NOMO-1 (cell line): Measurements from ENCODE around the gene CEBPB.
"Not testable (repeated sequence)": the region's sequence is repeated elsewhere in the genome, so short reads cannot be mapped to it uniquely, and the experiment has no call there.

ENCODE experiments used
- DNase-seq, 2 experiments: peaks; one replicate each; lab custom pipeline; 2025; ENCODE audit not compliant: unreplicated experiment in 2 of 2; lab: John Stamatoyannopoulos, UW

The CEBPB gene

DNA sequence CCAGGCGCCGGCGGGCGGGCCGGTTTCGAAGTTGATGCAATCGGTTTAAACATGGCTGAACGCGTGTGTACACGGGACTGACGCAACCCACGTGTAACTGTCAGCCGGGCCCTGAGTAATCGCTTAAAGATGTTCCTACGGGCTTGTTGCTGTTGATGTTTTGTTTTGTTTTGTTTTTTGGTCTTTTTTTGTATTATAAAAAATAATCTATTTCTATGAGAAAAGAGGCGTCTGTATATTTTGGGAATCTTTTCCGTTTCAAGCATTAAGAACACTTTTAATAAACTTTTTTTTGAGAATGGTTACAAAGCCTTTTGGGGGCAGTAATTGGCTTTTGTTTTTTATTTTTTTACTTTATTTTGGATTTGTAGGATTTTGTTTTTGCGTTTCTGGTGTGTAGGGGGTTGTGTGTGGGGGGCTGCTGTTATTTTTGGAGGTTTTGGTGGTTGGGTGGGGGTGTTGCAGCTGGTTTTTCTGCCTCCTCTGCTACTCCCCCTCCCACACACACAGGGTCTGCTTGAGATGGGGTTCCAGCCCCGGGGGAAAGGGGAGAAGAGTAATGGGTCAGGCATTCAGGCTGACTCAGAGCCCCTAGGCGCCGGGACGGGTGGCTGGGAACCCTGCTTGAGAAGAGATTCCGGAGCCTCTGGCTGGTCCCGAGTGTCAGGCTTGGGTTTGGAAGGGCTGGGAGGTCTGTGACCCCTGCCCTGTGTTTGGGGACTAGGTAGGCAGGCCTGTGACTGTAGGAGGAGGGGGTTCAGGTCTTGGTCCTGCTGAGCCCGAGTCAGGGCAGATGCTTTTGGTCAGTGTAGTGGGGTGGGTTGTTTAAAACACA, 2.0 kb downstream of the CEBPB start:
- DNase-seq: peak; percentile 91

DNA sequence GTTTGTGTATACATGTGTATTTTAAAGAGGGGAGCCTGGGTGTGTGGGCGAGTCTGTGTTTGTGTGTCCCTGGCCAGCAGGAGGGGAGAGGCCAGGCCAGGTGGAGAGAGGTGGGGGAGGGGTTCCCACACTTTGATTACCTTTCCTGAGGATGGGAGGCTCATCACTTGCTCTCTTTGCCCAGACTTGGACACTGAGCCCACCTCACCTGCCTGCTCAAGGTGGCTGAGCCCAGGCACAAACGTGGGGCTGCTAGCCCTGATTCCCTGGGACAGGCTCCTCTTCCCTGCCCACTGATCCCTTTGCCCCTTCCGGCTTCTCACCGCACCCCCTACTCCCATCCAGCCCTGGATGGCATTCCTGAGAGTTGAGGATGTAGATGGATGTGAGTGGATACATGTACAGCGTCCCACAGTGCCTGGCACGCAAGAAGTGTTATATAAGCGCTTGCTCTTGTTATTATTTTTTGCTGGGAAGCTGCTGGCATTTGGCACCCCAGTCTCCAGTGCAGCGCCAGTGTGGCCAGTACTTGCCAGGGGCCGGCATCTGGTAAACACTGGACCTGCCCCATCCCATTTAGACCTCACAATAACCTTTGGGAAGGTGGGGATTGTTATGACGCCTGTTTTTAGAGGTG, 2.7 kb downstream of the CEBPB start:
- DNase-seq: no peak

DNA sequence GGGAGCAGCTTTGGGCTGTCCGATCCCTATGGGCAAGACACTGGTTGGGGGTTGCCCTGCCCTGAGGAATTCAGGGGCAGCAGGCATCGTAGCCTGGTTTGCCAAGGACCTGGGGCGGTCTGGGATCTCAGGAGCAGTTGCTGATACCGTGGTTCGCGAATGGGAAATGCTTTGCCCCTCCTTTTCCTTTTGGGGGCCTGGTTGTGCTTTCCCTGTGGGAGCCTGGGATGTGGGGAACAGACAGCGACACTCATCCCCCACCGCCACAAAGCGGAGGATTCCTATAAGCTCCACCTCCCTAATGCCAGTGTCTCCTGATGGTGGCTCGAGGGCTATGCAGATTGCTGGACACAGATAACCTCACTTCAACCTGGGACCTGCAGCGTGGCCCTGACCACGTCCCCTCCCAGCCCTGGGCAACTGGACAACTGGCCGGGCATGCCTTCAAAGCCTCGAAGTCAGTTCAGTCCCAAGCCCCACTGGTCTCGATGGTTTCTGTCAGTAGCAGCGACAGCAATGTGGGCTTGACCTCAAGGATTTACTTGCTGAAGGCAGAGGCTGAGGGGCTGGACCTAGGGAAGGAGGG, 3.3 kb downstream of the CEBPB start:
- no peak for DNase-seq

DNA sequence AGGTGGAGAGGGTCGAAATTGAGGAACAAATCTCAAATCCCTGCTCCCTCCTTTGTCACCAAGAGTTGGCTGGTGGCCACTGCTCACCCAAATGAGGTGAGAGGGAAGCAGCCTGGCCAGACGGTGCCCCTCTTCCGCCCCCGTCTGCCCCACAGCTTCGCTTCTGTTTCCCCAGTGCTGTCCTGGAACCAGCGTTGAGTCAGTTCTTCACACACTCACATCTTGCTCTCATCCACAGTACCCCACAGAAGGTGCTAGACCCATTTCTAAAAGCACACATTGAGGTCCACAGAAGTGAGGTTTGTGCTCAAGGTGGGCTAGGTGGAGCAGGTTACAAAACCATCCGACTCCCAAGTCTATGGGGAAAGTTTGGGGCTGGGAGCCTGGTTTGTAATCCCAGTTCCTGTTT, 3.8 kb downstream of the CEBPB start:
- no peak for DNase-seq

DNA sequence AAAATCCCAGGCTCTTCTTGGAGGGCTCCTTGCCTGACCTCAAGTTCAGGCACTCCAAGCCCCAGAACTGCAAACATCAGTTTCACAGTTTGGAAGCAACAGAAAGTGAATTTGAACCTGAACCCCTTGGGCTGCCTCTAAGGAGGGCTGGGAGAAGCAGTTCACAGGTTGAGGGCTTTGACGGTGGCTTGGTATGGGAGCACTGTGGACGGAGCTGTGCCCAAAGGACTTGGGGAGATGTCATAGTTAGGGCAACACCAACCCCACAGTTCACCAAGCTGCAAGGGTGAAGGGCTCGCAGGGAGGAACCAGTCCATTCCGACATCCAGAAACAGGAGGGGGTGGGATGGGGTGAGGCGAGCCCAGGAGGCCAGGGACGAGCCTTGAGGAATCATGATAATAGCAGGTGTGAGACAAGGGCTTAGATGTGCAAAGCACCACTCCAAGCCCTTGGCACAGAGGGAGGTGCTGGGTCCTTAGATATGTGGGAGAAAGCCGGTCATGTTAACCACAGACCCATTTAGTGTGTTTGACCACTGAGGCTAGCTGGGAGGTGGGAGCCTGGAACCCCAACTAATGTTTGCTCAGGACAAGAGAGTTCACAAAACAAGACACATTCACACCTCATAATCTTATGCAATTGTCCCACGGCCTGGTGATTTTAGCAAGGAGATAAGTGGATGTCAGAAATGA, 4.3 kb downstream of the CEBPB start:
- DNase-seq: no peak

DNA sequence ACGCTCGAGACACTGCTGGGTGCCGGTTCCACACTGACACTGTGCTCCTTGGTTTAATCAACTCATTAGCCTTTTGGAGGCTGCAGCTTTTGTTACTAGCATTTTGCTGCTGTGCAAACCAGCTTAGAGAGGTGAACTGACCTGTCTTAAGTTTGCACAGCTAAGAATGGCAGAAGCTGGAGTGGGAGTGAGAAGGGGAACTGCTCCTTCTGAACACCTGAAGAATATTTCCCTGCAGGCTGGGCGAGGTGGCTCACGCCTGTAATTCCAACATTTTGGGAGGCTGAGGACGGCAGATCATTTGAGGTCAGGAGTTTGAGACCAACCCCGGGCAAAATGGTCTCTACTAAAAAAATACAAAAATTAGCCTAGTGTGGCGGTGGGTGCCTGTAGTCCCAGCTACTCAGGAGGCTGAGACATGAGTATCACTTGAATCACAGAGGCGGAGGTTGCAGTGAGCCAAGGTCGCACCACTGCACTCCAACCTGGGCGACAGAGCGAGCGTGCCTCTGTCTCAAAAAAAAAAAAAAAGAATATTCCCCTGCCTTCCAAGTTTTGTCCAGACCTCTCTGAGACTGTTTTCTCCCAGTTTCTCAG, 5.0 kb downstream of the CEBPB start:
- no peak for DNase-seq

DNA sequence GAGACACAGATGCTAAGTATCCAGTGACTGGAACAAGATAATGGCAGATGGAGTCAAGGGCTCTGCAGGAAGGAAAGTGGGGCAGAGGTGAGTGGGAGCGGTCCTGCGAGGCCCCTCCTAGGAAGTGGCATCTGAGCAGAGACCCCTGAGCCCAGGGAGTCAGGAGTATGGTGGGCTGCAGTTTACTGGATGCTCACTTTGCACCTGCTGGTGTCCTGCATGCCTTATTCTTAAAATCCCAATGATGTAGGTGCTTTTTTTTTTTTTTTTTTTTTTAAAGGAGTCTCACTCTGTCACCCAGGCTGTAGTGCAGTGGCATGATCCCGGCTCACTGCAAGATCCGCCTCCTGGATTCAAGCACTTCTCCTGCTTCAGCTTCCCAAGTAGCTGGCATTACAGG, 5.6 kb downstream of the CEBPB start:
- no peak for DNase-seq

DNA sequence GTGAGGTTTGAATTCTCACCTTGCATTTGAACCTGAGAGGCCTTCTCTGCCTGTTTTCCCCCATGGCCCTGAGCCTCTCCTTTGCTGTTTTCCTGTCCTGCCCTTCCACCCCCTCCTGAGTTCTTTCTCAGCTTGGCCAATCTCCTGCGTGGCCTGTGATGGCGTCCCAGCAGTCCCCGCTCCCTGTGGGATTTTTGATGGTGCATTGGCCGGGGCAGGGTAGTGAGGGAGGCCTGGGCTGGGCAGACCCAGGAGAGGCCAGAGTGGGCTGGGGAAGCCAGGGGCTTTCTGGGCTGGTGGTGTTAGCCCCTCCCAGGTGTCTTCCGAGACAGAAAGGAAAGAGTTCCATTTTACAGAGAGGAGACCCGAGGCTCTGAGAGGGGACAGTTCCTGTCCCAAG, 6.3 kb downstream of the CEBPB start:
- DNase-seq: no peak

DNA sequence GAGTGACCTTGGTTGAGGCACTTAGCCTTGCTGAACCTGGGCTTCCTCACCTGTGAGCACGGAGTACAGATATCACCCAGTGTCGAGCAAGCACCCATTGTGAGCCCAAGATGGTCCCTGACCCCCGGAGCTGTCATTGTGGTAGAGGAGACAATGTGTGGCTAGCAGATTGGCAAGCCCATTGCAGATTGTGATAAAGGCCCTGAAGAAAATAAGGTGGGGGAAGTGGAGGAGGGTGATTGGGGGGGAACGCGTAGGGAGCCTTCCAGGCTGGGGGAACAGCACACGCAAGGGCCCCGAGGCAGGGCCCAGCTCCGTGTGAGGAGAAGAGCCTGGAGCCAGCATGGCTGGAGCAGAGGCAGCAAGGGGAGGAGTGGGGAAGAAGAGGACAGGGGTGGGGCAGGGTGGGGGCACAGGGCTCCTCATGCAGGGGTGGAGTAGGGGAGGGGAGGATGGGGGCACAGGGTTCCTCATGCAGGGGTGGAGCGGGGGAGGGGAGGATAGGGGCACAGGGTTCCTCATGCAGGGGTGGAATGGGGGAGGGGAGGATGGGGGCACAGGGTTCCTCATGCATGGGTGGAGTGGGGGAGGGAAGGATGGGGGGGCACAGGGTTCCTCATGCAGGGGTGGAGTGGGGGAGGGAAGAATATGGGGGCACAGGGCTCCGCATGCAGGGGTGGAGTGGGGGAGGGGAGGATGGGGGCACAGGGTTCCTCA, 7.0 kb downstream of the CEBPB start:
- no peak for DNase-seq

DNA sequence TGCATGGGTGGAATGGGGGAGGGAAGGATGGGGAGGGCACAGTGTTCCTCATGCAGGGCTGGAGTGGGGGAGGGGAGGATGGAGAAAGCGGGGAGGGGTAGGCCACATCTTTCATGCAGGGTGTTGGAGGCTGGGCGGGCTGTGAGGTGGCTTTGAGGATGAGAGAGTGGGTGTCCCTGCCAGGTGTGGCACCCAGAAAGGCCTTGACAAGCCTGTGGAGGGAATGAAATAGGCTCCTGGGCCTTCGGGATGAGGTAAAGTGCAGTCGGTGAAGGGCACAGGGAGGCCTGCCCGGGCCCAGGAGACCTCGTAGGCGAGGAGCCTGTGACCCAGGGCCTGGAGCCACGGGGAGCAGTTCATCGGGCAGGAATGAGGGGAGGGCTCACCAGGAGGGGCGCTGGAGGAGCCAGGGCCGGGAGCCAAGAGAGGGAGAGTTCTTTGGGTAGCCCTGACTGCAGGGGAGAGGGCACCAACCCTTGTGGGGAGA, 7.6 kb downstream of the CEBPB start:
- DNase-seq: no peak

DNA sequence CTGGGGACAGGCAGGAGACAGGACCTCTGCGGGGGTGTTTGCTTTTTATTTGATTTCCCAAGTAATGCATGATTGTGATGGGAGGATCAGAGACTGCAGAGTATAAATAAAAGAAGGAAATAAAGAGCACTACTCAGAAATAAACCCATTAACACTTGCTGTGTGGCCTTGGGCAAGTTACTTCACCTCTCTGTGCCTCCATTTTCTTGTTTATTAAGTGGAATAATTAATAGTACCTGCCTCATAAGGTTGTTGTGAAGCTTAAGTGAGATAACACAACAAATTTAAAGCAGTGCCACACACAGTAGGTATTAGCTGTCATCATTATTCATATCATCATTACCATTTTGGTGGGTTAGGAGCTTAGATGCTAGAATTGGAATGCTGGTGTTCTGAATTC, 8.1 kb downstream of the CEBPB start:
- no peak for DNase-seq

DNA sequence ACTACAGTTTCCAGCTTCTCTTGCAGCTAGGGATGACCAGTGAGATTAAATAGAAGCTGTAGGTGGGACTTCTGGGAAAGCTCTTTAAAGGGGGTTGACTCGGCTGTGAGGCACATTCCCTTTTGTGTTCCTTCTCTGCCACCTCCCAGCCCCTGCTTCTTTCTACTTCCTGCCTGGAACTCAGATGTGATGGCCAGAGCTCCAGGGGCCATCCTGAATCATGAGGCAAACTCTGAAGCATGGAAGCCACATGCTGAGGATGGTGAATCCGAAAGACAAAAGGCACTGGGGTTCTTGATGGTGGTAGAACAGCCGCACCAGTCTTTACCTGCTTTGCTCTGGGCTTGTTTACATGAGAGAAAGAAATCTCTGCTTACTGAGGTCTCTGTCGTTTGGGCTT, 9.1 kb downstream of the CEBPB start:
- no peak for DNase-seq

DNA sequence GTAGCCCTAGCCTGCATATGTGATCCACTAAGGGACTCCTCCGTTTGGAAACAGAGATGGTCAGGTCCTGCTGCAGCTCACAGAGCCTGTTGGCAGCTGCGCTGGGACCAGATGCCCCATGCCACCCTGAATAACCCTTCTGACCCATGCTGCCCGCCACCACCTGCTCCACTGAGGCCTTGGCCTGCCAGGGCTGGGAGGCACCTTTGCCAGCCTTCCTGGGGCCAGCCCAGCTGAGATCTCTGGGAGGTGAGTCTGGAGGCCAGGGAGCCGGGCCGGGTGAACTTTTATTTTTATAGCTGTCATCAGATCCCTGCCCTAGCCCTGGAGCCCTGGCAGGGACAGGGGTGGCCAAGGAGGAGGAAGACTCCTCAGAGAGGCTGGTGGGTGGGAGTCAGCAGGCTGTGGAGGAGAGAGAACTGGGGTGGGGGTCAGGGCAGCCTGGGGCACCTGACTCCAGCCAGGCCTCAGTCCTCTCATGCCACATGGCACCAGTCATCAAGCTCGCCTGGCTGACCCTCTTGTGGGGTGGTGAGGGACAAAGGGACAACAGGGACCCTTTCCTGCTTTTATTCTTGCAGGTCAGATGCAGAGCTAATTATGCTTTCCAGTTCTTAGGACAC, 10.0 kb downstream of the CEBPB start:
- no peak for DNase-seq

DNA sequence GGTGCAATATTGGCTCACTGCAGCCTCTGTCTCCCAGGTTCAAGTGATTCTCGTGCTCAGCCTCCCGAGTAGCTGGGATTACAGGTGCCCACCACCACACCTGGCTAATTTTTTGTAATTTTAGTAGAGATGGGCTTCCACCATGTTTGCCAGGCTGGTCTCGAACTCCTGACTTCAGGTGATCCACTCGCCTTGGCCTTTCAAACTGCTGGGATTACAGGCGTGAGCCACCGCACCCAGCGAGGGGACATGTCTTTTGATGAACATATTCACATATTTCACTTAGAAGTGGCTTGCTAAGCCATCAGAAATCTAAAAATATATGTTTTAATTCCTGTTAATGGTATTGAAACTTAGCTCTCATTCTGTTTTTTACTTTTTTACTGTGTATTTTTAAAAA, 11.1 kb downstream of the CEBPB start:
- DNase-seq: not testable (repeated sequence)

DNA sequence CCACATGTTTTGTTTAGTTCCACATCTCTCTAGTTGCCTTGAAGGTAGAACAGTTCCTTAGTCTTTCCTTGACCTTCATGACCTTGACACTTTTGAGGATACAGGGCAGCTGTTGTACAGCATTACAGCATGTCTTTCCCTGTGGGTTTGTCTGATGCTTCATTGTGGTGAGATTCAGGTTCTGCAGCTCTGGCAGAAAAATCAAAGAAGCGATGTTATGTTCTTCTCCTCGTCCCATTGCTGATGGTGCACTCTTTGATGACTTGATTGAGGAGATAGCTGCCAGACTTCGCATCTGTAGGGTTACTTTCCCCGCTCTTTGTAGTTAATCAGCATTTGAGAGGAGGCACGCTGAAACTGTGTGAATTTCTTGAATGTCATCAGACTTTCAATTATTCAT, 12.0 kb downstream of the CEBPB start:
- no peak for DNase-seq

DNA sequence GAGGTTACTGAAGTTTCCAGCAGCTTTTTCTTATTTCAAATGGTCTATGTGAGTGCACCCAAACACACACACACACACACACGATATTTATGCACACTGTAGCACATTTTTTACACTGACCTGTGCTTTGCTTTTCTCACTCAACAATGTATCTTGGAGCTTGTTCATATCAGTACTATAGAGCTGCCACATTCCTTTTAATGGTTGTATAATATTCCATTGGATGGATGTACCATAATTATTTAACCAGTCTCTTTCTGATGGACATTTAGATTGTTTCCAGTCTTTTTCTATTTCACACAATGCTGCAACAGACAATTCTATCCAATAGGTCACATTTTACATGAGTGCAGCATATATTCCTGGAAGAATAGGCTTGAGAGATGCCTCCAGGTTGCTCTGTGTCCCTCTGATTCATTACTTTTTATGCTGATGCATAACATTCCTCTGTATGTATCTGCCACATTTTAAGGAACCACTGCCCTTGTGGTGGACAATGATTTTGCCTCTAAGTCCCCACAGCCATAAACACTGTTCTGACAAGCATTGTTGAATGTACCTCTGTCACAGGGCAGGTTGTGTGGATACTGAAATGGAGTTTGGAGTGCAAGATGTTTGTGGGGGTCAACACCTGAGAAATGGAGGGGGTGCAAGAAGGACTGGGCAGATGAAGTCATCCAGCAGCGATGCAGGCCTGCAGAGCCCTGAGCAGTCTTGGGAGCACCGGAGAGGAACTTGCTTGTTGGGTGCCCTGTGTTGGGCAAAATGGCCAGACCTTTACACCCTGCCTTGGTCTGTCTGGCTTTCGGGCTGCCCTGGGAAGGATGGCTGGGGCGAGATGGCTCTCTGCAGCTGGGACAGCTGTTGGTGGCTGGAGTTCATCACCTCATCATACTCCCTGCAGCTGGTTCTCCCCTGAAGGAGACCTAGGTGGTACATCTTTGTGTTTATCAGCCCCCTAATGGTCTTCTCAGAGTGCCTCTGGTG, 13.6 kb downstream of the CEBPB start:
- no peak for DNase-seq

DNA sequence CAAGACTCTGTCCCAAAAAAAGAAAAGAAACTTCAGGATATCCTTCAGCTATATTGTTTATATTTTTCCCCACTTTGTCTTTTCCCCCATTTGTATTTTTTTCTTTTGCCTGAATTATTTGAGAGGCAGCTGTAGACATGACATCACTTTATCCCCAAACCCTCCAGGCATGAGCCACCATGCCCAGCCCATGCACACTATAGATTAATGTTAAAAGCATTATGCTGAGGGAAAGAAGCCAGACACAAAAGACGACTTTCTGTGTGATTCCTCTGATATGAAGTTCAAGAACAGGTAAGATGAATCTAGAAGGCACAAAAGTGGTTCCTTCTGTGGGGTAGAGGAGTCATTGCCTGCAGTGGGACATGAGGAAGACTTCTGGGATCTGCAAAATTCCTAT, 16.4 kb downstream of the CEBPB start:
- DNase-seq: no peak

DNA sequence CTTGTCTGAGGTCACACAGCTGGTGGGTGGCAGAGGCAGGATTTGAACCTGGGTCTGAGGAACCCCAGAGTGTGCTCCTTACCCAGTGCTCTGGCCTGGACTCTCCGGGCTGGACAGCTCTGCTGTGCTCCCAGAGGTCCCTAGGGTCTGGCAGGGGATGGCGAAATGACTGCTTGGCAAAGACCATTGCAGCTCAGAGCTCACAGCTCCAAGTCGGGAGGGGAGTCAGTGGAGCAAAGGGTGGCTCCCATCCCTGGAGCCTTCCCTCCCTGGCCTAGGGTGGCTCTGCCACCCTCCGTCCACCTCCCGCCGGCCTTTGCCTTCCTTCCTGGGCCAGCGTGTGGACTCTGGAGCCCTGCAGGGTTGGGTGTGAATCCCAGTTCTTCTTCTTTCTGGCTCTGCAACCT, 17.5 kb downstream of the CEBPB start:
- DNase-seq: no peak

DNA sequence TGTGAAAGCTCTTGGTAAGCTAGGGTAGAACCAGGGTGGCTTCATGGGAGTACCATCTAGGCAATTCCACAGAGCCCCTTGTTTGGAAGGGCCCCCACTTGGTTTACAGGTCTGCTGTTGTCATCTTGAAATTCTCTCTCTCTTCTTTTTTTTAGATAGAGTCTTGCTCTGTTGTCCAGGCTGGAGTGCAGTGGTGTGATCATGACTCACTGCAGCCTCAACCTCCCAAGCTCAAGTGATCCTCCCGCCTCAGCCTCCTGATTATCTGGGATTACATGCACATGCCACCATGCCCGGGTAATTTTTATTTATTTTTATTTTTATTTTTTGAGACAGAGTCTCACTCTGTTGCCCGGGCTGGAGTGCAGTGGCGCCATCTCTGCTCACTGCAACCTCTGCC, 18.2 kb downstream of the CEBPB start:
- not testable (repeated sequence) for DNase-seq
